OCI-LY3 (cell line): ENCODE data around the gene EPS8L1.
A peak's percentile ranks its signal among the peaks of the same experiment; 100 is the strongest.

Experiments
- H2AFZ ChIP-seq: fragments of 200-600, 300-600 bp; shearing (Covaris generic); 2 replicates; pipeline ENCODE4 v1.6.0; 2014; ENCODE audit warnings: antibody characterized with exemption, low read depth, low read length
- H3K27ac ChIP-seq: fragments of 200-600, 300-600 bp; sonication (generic); 2 replicates; pipeline ENCODE4 v1.5.1; 2014; ENCODE audit warnings: mild to moderate bottlenecking, low read length, moderate library complexity, mixed read lengths
- H3K27me3 ChIP-seq: fragments of 200-600, 300-600 bp; sonication (generic); 2 replicates; pipeline ENCODE4 v1.6.1; 2014; ENCODE audit warnings: low read depth, low read length, mixed read lengths
- H3K36me3 ChIP-seq: fragments of 200-600, 300-600 bp; sonication (generic); replicated peaks from 2 replicates; pipeline ENCODE3; 2014; ENCODE audit warnings: low read depth, low read length, mixed read lengths
- H3K4me1 ChIP-seq: fragments of 300-600, 200-600 bp; sonication (generic); 2 replicates; pipeline ENCODE4 v1.6.1; 2014; ENCODE audit warnings: low read length, mixed read lengths
- H3K4me2 ChIP-seq: fragments of 200-600, 300-600 bp; sonication (generic); 2 replicates; pipeline ENCODE4 v1.6.1; 2014; ENCODE audit warnings: low read length, mixed read lengths
- H3K4me3 ChIP-seq: fragments of 300-600, 200-600 bp; sonication (generic); 2 replicates; pipeline ENCODE4 v1.5.1; 2014; ENCODE audit warnings: antibody characterized with exemption, mild to moderate bottlenecking, low read length, moderate library complexity
- H3K79me2 ChIP-seq: fragments of 300-600, 200-600 bp; shearing (Covaris generic); 2 replicates; pipeline ENCODE4 v1.6.1; 2014; ENCODE audit warnings: mild to moderate bottlenecking, low read length, mixed read lengths
- H3K9ac ChIP-seq: fragments of 300-600, 200-600 bp; shearing (Covaris generic); 2 replicates; pipeline ENCODE4 v1.6.0; 2014; ENCODE audit warnings: mild to moderate bottlenecking, low read length, moderate library complexity
- H3K9me3 ChIP-seq: fragments of 200-600, 300-600 bp; shearing (Covaris generic); 2 replicates; pipeline ENCODE4 v1.6.1; 2014; ENCODE audit warnings: low read length, mixed read lengths; ENCODE audit not compliant: insufficient read depth
- H4K20me1 ChIP-seq: fragments of 200-600, 300-600 bp; sonication (generic); 2 replicates; pipeline ENCODE4 v1.6.1; 2016; ENCODE audit warnings: low read length, mixed read lengths; ENCODE audit not compliant: insufficient read depth
- EZH2phosphoT487 ChIP-seq: fragments of 200-600 bp; shearing (Covaris generic); IDR thresholded peaks from 2 replicates; pipeline ENCODE4 v1.6.1; 2018; ENCODE audit warnings: antibody characterized with exemption, mixed run types, low read depth
- TF ChIP-seq, protein P1 (sequence below): fragments of 200-600, 300-600 bp; sonication (generic); IDR thresholded peaks from 2 replicates; pipeline ENCODE4 v1.5.1; 2014; ENCODE audit warnings: antibody characterized with exemption, low read length, low read depth

EPS8L1 gene

DNA sequence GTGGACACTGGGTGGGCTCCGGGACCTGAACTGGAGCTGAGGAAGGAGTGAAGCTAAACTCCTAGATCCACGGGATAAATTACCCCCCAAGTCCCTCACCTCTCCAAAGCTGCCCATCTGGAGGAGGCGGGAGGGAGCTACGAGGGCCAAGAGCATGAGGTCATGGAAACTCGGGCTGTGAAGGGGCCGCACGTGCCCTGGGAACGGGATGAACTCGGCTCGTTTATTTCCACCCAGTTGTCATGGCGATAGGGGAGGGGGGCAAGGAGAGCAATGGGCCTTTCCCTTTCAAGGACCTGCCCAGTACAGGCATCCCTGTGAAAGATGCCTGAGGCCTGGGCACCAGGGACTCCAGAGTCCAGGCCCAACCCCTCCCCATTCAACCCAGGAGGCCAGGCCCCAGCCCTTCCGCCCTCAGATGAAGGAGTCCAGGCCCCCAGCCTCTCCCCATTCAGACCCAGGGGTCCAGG is 37.9 kb downstream of the EPS8L1 start:
- H3K27me3 ChIP-seq: no peaks in the 10 kb centered on the region
- no peak overlapping the region for H3K4me3 ChIP-seq
- no peak overlapping the region for H3K4me2 ChIP-seq
- peaks cover 2% of the 10 kb centered on the region for H3K36me3 ChIP-seq
- no peak overlapping the region for H2AFZ ChIP-seq
- H3K27ac ChIP-seq: no peak overlapping the region
- no peak overlapping the region for H3K9ac ChIP-seq
- H3K9me3 ChIP-seq: no peaks in the 10 kb centered on the region
- H3K79me2 ChIP-seq: peaks cover 62% of the 10 kb centered on the region
- TF ChIP-seq EZH2phosphoT487: no peak
- TF ChIP-seq, protein P1, sequence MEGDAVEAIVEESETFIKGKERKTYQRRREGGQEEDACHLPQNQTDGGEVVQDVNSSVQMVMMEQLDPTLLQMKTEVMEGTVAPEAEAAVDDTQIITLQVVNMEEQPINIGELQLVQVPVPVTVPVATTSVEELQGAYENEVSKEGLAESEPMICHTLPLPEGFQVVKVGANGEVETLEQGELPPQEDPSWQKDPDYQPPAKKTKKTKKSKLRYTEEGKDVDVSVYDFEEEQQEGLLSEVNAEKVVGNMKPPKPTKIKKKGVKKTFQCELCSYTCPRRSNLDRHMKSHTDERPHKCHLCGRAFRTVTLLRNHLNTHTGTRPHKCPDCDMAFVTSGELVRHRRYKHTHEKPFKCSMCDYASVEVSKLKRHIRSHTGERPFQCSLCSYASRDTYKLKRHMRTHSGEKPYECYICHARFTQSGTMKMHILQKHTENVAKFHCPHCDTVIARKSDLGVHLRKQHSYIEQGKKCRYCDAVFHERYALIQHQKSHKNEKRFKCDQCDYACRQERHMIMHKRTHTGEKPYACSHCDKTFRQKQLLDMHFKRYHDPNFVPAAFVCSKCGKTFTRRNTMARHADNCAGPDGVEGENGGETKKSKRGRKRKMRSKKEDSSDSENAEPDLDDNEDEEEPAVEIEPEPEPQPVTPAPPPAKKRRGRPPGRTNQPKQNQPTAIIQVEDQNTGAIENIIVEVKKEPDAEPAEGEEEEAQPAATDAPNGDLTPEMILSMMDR: no peak
- peaks cover 52% of the 10 kb centered on the region for H4K20me1 ChIP-seq
- H3K4me1 ChIP-seq: peaks cover 18% of the 10 kb centered on the region

DNA sequence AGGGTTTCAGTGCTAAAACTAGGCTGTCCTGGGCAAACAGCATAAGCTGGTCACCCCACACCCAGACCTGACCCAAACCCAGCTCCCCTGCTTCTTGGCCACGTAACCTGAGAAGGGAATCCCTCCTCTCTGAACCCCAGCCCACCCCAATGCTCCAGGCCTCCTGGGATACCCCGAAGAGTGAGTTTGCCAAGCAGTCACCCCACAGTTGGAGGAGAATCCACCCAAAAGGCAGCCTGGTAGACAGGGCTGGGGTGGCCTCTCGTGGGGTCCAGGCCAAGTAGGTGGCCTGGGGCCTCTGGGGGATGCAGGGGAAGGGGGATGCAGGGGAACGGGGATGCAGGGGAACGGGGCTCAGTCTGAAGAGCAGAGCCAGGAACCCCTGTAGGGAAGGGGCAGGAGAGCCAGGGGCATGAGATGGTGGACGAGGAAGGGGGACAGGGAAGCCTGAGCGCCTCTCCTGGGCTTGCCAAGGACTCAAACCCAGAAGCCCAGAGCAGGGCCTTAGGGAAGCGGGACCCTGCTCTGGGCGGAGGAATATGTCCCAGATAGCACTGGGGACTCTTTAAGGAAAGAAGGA is 39.0 kb downstream of the EPS8L1 start:
- H3K27me3 ChIP-seq: no peaks in the 10 kb centered on the region
- peaks cover 20% of the 10 kb centered on the region for H3K4me1 ChIP-seq
- no peaks in the 10 kb centered on the region for H3K36me3 ChIP-seq
- peaks cover 62% of the 10 kb centered on the region for H3K79me2 ChIP-seq
- no peak overlapping the region for H2AFZ ChIP-seq
- H3K27ac ChIP-seq: no peak overlapping the region
- H4K20me1 ChIP-seq: peaks cover 52% of the 10 kb centered on the region
- TF ChIP-seq, protein P1: no peak
- H3K4me2 ChIP-seq: no peak overlapping the region
- H3K9me3 ChIP-seq: no peaks in the 10 kb centered on the region
- no peak overlapping the region for H3K9ac ChIP-seq
- H3K4me3 ChIP-seq: no peak overlapping the region

DNA sequence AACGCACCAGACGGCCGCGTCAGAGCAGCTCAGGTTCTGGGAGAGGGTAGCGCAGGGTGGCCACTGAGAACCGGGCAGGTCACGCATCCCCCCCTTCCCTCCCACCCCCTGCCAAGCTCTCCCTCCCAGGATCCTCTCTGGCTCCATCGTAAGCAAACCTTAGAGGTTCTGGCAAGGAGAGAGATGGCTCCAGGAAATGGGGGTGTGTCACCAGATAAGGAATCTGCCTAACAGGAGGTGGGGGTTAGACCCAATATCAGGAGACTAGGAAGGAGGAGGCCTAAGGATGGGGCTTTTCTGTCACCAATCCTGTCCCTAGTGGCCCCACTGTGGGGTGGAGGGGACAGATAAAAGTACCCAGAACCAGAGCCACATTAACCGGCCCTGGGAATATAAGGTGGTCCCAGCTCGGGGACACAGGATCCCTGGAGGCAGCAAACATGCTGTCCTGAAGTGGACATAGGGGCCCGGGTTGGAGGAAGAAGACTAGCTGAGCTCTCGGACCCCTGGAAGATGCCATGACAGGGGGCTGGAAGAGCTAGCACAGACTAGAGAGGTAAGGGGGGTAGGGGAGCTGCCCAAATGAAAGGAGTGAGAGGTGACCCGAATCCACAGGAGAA is 39.9 kb downstream of the EPS8L1 start:
- Histone ChIP-seq H3K9me3 (no peaks in the 10 kb centered on the region), H2AFZ (no peak overlapping the region), H3K9ac (peak overlapping the region; percentile 89; the same call in 1 of the 2 replicates), H3K27ac (no peak overlapping the region), H3K4me2 (peak overlapping the region; percentile 91), H3K4me3 (peak overlapping the region; percentile 94), H3K36me3 (no peaks in the 10 kb centered on the region), H3K79me2 (peaks cover 62% of the 10 kb centered on the region), H4K20me1 (peaks cover 52% of the 10 kb centered on the region), H3K4me1 (peaks cover 20% of the 10 kb centered on the region), H3K27me3 (no peaks in the 10 kb centered on the region)
- TF ChIP-seq EZH2phosphoT487: no peak
- TF ChIP-seq, protein P1: no peak

DNA sequence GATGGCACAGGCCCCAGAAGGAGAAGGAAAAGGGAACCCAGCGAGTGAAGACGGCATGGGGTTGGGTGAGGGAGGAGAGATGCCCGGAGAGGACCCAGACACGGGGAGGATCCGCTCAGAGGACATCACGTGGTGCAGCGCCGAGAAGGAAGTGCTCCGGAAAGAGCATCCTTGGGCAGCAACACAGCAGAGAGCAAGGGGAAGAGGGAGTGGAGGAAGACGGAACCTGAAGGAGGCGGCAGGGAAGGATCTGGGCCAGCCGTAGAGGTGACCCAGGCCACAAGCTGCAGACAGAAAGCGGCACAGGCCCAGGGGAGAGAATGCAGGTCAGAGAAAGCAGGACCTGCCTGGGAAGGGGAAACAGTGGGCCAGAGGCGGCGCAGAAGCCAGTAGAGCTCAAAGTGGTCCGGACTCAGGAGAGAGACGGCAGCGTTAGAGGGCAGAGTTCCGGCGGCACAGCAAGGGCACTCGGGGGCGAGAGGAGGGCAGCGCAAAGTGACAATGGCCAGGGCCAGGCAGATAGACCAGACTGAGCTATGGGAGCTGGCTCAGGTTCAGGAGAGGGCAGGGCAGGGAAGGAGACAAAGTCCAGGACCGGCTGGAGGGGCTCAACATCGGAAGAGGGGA is 40.7 kb downstream of the EPS8L1 start:
- H3K4me3 ChIP-seq: peak overlapping the region; percentile 94
- peaks cover 51% of the 10 kb centered on the region for H4K20me1 ChIP-seq
- H3K27ac ChIP-seq: peak overlapping the region; percentile 31
- no peak overlapping the region for H2AFZ ChIP-seq
- TF ChIP-seq, protein P1: no peak
- TF ChIP-seq EZH2phosphoT487: no peak
- H3K9me3 ChIP-seq: no peaks in the 10 kb centered on the region
- H3K4me2 ChIP-seq: peak overlapping the region; percentile 91
- H3K36me3 ChIP-seq: no peaks in the 10 kb centered on the region
- H3K79me2 ChIP-seq: peaks cover 61% of the 10 kb centered on the region
- peak overlapping the region; percentile 89 for H3K9ac ChIP-seq
- peaks cover 27% of the 10 kb centered on the region for H3K4me1 ChIP-seq
- no peaks in the 10 kb centered on the region for H3K27me3 ChIP-seq
